GM03348 (cell line): ENCODE data around the gene TCF7L2.
"Not testable (repeated sequence)": the region's sequence is repeated elsewhere in the genome, so short reads cannot be mapped to it uniquely, and the experiment has no call there.

Experiments used
- DNase-seq: peaks from one replicate; pipeline ENCODE4 v3.0.0; 2012; ENCODE audit warnings: low spot score

Gene TCF7L2

GRCh38 chr10:113047605-113047962 lies 97.5 kb downstream of the TCF7L2 start:
- DNase-seq = no peak

DNA sequence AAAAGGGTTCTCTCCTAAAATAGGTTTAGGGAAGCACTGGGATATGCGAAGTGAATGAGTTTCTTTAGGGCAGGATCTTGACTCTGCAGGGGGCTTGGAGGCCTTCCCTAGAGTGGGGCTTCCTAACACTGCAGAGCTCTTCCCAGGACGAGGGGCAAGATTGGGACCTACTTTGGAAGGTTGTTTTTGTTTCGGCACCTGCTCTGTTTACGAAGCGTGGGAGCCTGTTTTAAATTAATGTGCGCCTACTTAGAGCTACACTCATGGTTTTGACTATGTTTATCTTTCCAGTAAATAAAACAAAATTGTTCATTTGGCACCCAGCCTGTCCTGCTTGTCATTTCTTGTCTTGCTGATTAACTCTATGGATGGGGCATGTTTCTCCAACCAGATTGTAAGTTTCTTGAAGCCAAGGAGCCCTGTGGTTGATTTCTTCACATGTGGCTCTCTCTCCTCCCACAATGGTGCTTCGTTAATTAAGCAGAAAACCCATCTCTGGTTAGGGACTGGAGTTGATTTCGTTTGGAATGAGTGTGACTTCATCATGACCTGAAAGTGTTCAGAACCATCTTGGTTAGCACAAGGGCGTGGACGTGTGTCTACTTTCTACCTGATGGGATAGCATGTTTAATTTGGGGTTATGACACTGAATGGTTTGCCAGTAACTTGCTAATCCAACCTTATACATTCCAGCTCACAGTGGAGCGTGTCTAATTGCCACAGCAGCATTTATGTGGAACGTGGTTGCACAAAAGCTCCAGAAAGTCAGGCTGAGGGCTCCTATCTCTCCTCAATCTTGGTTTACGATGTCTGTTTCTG lies 98.1 kb downstream of the TCF7L2 start:
- DNase-seq = no peak

- DNase-seq = no peak
Observed at GRCh38 chr10:113049881-113050280, 99.8 kb downstream of the TCF7L2 start.

- peak; percentile 54 for DNase-seq
Observed at GRCh38 chr10:113052076-113052830, 102.2 kb downstream of the TCF7L2 start.

- no peak for DNase-seq
Observed at GRCh38 chr10:113053091-113053490, 103.0 kb downstream of the TCF7L2 start.

GRCh38 chr10:113053881-113054280 lies 103.8 kb downstream of the TCF7L2 start:
- no peak for DNase-seq

DNA sequence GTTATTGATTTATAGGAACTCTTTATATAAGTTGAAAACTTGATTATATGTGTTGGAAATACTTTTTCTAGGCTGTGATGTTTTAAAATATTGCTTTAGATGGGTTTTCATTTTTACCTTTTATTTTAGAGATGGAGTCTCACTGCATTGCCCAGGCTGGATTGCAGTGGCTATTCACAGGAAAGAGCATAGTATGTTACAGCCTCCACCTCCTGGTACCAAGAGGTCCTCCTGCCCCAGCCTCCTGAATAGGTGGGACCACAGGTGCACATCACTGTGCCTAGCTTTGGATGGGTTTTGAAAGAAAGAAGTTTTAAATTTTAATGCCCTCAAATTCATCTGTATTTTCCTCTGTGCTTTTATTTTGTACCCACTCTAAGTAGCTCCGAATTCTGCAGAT lies 105.4 kb downstream of the TCF7L2 start:
- DNase-seq = no peak

GRCh38 chr10:113056030-113056429 lies 106.0 kb downstream of the TCF7L2 start:
- DNase-seq = no peak

- DNase-seq = peak; percentile 72
Observed at GRCh38 chr10:113056441-113057021, 106.5 kb downstream of the TCF7L2 start.

GRCh38 chr10:113057948-113058522 lies 108.0 kb downstream of the TCF7L2 start:
- DNase-seq = no peak

GRCh38 chr10:113058523-113059370 lies 108.7 kb downstream of the TCF7L2 start:
- peak; percentile 67 for DNase-seq

DNA sequence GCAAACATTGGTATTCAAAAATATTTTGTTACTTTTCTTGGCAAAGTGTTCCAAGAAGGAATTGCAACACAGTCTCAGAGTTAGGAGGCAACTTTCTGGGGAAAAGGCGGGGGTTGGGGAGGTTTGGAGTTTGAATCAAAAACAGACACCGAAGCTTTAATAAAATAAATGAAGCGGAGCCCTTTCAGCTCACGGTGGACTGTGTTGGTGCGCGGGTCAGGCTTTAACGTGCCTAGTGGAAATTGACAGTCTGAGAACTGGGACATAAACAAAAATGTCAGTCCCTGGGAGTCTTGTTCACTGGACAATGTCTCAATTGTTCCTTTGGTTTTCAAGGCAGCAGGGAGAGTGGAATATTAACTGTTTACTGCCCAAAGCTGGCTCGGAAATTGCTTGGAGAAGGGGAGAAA lies 109.3 kb downstream of the TCF7L2 start:
- peak; percentile 77 for DNase-seq

DNA sequence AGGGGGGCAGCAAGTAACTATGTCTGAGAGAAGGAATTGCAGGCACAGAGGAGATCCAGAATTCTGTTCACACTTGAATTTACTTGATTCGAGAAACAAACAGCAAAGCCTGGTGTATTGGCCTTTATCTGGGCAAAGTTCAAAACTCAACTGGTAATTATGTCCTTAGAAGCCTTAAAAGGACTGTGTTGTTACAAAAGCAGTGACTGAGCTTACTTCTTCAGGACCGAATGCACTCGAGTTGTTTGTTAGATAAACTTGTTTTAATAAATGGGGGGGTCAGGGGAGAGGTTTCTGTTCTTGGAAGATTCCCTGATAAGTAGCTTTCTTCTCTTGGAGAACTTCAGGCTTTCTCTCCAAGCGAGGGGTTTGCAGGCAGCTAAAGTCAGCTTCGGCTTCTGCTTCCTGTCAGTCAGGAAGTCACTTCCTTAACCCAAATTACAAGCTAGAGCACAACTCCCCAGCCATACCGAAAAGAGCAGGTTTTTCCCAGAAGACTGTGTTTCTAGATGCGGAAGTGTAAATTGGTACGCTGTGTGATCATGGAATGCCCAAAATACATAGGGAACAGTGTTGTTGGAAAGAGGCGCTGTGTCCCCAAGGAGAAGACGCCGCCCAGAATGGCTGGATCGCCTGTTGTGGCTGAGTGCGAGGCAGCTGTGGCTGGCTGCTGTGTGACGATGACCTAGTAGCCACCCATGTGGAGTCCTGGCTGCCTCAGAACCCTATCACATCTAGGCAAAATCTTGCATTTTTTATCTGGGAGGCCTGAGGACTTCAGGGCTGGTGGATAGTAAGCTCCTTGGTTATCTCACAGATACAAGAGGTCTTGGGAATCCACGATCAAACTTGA lies 110.4 kb downstream of the TCF7L2 start:
- no peak for DNase-seq

- no peak for DNase-seq
Observed at GRCh38 chr10:113061054-113061430, 111.0 kb downstream of the TCF7L2 start.

- no peak for DNase-seq
Observed at GRCh38 chr10:113061557-113061956, 111.5 kb downstream of the TCF7L2 start.

DNA sequence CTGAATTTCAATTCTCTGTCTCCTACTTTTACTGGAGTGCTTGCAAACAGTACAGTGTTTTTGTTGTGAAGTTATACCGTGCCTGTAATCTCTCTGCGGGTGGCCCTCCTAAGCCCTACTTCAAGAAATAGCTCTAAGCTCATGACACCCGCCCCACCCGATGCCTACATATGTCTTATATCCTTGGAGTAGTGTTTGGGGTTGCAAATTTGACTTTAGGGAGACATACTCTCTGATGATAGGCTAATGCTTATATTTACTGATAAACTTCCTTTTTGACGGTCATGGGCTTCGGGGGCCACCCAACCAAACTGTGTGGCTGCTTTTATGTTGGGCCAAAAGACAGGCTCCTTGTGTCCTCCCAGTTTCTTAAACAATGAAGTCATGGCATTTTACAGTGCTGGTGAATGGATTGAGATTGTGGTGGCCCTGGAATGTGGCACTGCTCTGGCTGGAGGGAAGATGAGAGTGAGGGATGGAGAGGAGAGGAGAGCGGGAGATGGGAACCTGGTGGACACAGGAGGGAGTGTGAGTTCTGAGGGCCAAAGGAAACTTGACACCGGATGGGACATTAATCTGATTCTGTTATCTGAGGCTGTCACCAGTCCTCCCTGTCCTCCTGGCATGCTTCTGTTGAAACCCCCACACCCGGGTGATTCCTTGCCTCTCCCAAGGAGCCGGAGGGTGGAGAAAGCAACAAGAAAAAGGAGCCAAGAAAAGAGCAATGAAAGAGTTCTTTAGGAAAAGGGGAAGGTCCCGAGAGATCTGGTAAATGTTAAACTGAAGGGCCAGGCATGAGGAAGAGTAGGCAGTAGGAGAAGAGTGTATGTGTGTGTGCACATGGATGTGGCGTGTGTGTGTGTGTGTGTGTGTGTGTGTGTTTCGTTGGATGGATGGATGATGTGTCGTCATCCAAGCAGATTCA lies 113.3 kb downstream of the TCF7L2 start:
- DNase-seq = no peak

GRCh38 chr10:113064039-113064438 lies 114.0 kb downstream of the TCF7L2 start:
- no peak for DNase-seq

GRCh38 chr10:113066120-113066519 lies 116.1 kb downstream of the TCF7L2 start:
- not testable (repeated sequence) for DNase-seq

DNA sequence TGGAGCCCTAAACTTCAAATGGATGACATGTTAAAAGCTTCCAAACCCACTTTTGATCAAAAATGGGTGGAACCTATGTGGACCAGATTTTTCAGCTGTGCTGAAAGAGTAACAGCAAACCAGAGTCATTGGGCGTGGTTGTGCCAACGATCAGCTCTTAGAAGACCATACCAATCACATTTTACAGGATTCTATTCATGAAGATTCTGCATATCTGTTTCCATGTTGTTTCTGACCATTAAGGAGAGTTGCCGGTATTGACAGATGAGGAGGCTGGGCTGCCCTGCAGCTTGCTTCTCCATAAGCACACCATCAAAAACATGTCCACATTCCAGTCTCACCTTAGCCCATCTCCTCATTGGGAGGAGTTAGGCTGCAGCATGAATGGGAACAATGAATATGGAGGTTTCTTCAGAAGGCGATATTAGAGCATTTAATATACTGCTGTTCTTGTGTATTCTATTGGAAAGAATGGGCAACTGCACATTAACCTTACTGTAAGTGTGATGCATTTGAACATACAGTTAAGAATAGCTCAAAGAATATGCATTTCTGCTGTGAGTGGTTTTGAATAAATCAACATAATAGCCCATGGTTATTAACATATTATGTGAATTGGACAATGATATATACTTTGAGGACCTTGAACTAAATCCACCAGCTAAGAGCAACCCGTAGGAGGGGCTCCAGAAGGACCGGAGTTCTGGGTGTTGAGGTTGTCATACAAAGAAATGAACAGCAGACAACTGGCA lies 116.7 kb downstream of the TCF7L2 start:
- DNase-seq = no peak
